SK-N-MC (cell line): Measurements from ENCODE around the gene RIMS1.

ENCODE experiments used
- EZH2 ChIP-seq: fragments of 200-600 bp; sonication (generic); IDR thresholded peaks from one replicate; pipeline ENCODE4 v1.6.1; 2017; ENCODE audit warnings: antibody characterized with exemption
- FOXP2 ChIP-seq: optimal IDR thresholded peaks from 2 replicates; pipeline ENCODE3; 2011; ENCODE audit warnings: mild to moderate bottlenecking, moderate library complexity; ENCODE audit not compliant: insufficient read depth; ENCODE audit errors: extremely low read length, control extremely low read depth
- POLR2AphosphoS5 ChIP-seq: IDR thresholded peaks from 2 replicates; pipeline ENCODE4 v1.6.1; 2012; ENCODE audit warnings: mild to moderate bottlenecking, low read depth, low read length, borderline replicate concordance

- TF ChIP-seq EZH2 (no peak), FOXP2 (no peak), POLR2AphosphoS5 (no peak)
Measured at GRCh38 chr6:72094506-72094905, 208.2 kb downstream of the RIMS1 start.
